AG20443 (cell line): Measurements from ENCODE around the gene PACC1.

Experiments used
- DNase-seq: peaks from one replicate; pipeline ENCODE4 v3.0.0; 2012; ENCODE audit warnings: low spot score, mixed read lengths

The PACC1 gene

GRCh38 chr1:212437179-212437798 is 22.6 kb upstream of the PACC1 start:
- no peak for DNase-seq

DNA sequence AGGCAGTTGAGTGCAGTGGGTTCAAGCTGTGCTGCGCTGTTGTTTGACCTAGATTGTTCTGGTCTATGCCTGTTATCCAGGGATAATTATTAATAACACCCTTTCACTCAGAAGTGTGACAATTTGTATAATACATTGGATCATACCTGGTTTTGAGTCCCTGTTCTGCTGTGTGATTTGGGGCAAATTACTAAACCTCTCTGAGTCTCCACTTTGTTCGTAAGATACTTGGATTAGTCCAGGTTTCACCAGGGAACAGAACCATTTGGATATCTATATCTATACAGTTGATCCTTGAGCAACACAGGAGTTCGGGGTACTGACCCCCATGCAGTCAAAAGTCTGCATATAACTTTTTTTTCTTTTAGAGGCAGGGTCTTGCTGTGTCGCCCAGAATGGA is 20.3 kb upstream of the PACC1 start:
- DNase-seq, result no peak

- DNase-seq, result peak; percentile 18
These were observed 19.1 kb upstream of the PACC1 start for GRCh38 chr1:212433577-212434462.

DNA sequence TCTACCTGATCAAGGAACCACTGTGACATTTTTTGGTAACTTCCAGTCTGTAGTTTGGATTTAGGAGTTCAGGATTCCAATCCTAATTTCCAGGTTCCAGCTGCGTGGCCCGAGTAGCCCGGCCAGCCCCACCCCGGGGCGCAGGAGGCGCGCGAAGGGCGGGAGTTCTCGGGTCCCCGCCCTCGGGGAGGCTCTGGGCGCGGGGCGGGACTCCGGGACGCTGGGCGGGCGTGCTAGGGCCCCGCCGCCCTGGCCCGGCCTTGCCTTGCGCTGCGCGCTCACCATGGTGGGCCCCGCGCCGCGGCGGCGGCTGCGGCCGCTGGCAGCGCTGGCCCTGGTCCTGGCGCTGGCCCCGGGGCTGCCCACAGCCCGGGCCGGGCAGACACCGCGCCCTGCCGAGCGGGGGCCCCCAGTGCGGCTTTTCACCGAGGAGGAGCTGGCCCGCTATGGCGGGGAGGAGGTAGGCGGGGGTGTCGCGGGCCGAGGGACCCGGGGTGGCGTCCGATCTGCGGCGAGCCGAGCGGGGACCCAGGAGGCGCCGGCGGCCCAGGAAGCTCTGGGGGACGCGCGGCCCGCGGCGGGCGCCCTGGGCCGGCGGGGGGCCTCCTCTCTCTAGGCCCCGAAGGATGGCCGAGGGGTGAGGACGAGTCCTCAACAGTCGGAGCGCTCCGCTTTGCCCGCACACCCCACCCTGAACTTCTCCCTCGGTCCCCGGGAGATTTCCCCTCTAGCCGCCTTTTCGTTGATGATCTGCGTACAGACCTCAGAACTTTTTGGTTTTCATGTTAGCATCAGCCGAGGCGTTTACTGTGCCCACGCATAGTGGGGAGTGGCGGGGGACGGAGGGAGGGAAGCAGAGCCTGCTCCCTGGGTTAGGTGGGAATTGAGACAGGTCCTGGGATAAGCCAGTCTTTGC is 18.2 kb upstream of the PACC1 start, which contains the start of gene NENF:
Gene NENF, plus strand, starts transcription at position 260 of the 916 bp plus-strand sequence. Its CDS starts 24 bp downstream, at position 284.
- peak; percentile 99 for DNase-seq

DNA sequence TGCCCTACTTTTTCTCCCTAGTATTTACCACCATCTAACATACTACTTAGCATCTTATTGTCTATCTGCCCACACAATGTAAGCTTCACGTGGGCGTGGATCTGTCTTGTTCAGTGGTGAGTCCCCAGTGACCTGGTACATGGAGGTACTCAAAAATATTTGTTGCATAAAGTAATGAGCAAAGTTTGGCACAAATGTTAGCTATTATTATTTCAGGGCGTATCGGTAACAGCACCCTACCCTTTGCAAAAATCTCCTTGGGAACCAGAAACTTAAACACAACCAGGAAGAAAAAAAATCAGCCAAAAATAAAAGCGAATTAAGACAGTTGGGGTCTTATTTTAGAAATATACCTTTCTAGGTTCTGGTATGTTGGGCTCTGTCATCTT is 17.6 kb upstream of the PACC1 start:
- DNase-seq, result no peak

GRCh38 chr1:212431644-212432043 is 17.0 kb upstream of the PACC1 start:
- no peak for DNase-seq

DNA sequence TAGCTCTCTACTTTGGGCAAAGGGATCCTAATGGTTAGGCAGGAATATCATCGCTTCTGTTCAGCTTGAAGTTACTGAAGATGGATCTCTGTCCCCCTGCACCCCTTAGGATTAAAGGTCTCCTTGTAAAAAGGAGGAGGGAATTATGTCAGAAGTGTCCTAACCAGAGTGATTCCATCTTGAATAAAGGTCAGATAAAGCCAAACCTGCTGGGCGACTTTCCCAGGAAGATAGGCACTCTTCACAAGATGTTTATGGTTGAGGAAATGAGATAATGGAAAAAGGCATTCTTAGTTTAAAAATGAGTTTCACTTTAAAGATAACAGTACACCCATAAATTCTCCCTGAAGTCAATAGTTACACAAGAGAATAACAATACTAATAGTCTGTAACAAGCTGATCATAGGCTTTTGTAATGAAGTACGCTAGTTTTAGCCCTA is 16.3 kb upstream of the PACC1 start:
- no peak for DNase-seq

DNA sequence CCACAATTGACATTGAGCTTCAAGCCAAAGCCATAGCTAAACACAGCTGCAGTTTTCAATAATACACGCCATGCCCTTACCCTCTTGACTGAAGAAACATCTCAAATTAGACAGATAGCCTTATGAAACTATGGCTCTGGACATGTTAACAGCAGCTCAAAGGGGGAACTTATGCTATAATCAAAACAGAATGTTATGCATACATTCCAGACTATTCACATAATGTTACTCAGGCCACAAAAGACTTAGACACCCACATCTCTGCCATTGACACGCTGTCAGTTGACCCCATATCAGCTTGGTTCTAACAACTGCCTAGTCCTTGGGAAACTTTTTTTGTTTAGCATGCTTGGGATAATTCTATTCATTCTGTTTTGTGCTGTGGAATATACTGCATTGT is 15.7 kb upstream of the PACC1 start:
- no peak for DNase-seq

DNA sequence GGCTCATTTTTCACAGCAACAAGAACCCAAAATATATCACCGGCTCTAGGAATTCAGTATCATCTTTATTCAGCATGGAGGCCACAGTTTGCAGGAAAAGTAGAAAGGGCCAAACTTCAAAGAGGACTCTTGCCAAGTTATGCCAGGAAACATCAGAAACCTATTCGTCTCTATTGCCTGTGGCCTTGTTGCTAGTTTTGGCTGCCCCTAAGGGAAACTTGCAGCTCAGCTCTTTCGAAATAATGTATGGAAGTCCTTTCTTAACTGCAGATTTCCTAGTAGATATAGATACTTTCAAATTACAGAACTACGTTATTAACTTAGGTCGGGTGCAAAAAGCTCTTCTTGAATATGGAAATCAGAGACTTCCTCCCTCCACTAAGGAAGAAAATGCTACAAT is 13.8 kb upstream of the PACC1 start:
- DNase-seq, result no peak

GRCh38 chr1:212423879-212424278 is 9.2 kb upstream of the PACC1 start:
- no peak for DNase-seq

DNA sequence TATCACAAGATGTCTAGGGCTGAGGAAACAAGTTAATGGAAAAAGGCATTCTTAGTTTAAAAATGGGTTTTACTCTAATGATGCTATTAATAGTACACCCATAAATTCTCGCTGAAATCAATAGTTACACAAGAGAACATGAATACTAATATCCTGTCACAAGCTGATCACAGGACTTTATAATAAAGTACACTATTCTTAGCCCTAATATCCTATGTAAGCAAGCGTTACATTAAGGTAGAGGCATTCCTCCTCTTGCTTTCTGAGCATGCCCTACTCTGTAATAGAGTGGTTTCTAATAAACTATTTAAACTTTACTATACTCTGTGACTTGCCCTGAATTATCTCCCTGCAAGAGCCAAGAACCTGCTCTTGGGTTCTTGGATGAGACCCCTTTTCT is 6.5 kb upstream of the PACC1 start:
- no peak for DNase-seq

GRCh38 chr1:212415107-212415841 is 588 bp upstream of the PACC1 start:
- DNase-seq, result no peak

DNA sequence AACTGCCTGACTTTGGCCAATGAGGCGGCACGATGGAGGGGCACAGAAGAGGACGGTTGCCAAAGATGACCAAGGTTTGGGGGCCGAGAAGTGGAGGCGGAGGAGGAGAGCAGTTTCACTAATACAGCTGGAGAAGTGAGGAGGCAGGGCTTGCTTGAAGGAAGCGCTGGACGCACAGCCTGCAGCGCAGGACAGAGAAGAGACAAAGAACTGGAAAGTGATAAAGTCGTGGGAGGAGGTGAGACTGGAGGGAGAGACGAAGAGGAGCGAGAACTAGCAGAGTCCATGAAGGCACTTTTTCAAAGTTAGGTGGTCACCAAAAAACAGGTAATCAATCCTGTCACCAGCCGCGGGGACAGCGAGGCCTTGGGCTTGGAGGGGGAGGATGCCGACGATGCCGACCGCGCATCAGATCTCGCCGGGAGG is 771 bp downstream of the PACC1 start:
- DNase-seq, result peak; percentile 72

DNA sequence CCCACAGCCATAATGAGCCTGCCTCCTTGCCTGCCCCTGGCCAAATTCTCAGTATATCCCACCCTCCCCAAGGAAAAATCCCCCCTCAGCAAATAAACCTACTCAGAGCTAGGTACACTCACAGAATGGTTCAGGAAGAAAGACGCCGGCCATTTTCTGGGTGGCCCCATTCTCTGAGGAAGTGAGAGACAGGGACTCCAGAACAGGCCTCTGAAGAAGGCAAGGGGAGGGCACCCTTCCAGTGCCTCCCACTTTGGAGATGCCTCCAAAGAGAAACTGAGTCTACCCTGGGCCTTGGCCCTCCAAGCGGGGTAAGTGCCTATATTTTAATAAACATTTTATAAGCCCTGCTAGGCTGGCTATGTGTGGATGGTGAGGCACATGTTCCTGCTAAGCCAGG is 2.3 kb downstream of the PACC1 start:
- no peak for DNase-seq

GRCh38 chr1:212410231-212410820 is 4.4 kb downstream of the PACC1 start:
- DNase-seq, result no peak

GRCh38 chr1:212402666-212403321 is 11.9 kb downstream of the PACC1 start:
- no peak for DNase-seq

GRCh38 chr1:212401838-212402582 is 12.7 kb downstream of the PACC1 start:
- DNase-seq, result no peak

DNA sequence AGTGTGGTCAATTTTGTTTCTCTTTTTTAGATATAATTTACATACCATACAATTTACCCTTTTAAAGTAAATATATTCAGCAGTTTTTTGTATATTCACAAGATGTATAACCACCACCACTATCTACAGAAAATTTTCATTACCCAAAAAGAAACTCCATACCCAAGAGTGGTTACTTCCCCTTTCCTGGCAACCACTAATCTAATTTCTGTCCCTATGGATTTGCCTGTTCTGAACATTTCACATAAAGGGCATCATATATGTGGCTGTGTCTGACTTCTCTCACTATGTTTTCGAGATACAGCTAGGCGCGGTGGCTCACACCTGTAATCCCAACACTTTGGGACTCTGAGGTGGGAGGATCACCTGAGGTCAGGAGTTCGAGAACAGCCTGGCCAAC is 13.6 kb downstream of the PACC1 start:
- no peak for DNase-seq

- no peak for DNase-seq
These were observed 17.5 kb downstream of the PACC1 start for GRCh38 chr1:212397171-212397570.

DNA sequence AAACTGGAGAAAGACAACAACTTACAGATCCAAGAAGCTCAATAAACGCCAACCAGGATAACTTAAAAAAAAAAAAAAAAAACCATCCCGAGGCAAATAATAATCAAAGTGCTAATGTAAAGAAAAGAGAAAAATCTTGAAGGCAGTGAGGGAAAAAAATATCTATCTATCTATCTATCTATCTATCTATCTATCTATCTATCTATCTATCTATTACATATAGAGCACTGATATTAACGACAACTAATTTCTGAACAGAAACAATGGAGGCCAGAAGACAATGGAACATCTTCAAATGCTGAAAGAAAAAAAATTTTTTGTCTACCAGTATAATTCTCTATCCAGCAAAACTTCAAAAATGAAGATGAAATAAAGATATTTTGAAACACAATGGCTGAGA is 18.0 kb downstream of the PACC1 start:
- DNase-seq, result no peak
